Natural killer cell (primary cell): ENCODE results near the gene ABO. TPM values are rescaled to one million over a fixed set of nuclear protein-coding genes. Genes with fewer than 3 reads are reported as not detected.
"Not testable (repeated sequence)": the region's sequence is repeated elsewhere in the genome, so short reads cannot be mapped to it uniquely, and the experiment has no call there.

Source experiments
- ATAC-seq, 3 donors: fragments of 150-1000 bp in 2 of 3; fragments of 200-7000 bp in 1 of 3; cut with Tn5 transposase; 1 replicate in 1 of 3; 2 replicates in 2 of 3; pipeline ENCODE4 v1.10.0; 2021; ENCODE audit warnings: mild to moderate bottlenecking in 2 of 3, moderate library complexity in 2 of 3
- DNase-seq, 2 donors: peaks; one replicate each; pipeline versions ENCODE4 v3.0.0 to v3.0.0-alpha.2; 2013 to 2021; ENCODE audit warnings: mixed read lengths in 1 of 2
- H3K27ac ChIP-seq: one replicate; pipeline ENCODE4 v1.5.1; 2013; ENCODE audit warnings: mild to moderate bottlenecking, low read length
- H3K27me3 ChIP-seq: one replicate; pipeline ENCODE4 v1.6.1; 2013; ENCODE audit warnings: low read length; ENCODE audit not compliant: control insufficient read depth, insufficient read depth
- H3K36me3 ChIP-seq: one replicate; pipeline ENCODE4 v1.6.1; 2013; ENCODE audit warnings: low read length; ENCODE audit not compliant: control insufficient read depth, insufficient read depth
- H3K4me1 ChIP-seq: one replicate; pipeline ENCODE4 v1.6.1; 2013; ENCODE audit warnings: low read length; ENCODE audit not compliant: control insufficient read depth, insufficient read depth
- H3K4me3 ChIP-seq: one replicate; pipeline ENCODE4 v1.5.1; 2013; ENCODE audit warnings: low read length
- H3K9me3 ChIP-seq: one replicate; pipeline ENCODE4 v1.6.1; 2013; ENCODE audit warnings: low read length; ENCODE audit not compliant: control insufficient read depth, insufficient read depth
- H3K27ac Mint-ChIP-seq, 2 donors: one replicate each; pipeline ENCODE4 v1.8.0; 2022; ENCODE audit warnings: mild to moderate bottlenecking in 2 of 2, mixed read lengths in 2 of 2, moderate library complexity in 1 of 2
- H3K27me3 Mint-ChIP-seq, 2 donors: one replicate each; pipeline ENCODE4 v1.8.0; 2022; ENCODE audit warnings: low read depth in 2 of 2, mixed read lengths in 2 of 2
- H3K36me3 Mint-ChIP-seq: one replicate; pipeline ENCODE4 v1.8.0; 2022; ENCODE audit warnings: mixed read lengths
- H3K4me1 Mint-ChIP-seq, 2 donors: one replicate each; pipeline ENCODE4 v1.8.0; 2022; ENCODE audit warnings: mixed read lengths in 2 of 2
- H3K4me3 Mint-ChIP-seq: one replicate; pipeline ENCODE4 v1.8.0; 2022; ENCODE audit warnings: mild to moderate bottlenecking, moderate library complexity, mixed read lengths
- H3K9me3 Mint-ChIP-seq, 2 donors: one replicate each; pipeline ENCODE4 v1.8.0; 2022; ENCODE audit warnings: mixed read lengths in 2 of 2
- WGBS: methylation state at CpG from one replicate; pipeline ENCODE4 v1.1.7; 2013; ENCODE audit warnings: missing lambda C conversion rate; ENCODE audit not compliant: insufficient coverage; 5-methylcytosine and 5-hydroxymethylcytosine counted together
- intact Hi-C: fragments of 100-400 bp; cut with micrococcal nuclease; formaldehyde crosslinking; loops from one replicate; pipeline ENCODE4 v1.14.2; 2022
- total RNA-seq, 4 donors: library from RNA; stranded (reverse); fragments of 120-200 nt in 1 of 4; gene quantifications; one replicate each; pipeline versions ENCODE4 v1.2.3 to v1.2.4, GENCODE V29; 2013 to 2022
- TF ChIP-seq, protein P1 (sequence below): fragments of 200-600 bp; IDR thresholded peaks from one replicate; pipeline ENCODE4 v1.8.0; 2022; ENCODE audit warnings: antibody characterized with exemption

Gene ABO
- total RNA-seq, 3 donors from 2014 or later (not counting 1 experiment from before 2014, with no cell fraction given), result 0.20 to 4.2 (median 0.56) TPM

DNA sequence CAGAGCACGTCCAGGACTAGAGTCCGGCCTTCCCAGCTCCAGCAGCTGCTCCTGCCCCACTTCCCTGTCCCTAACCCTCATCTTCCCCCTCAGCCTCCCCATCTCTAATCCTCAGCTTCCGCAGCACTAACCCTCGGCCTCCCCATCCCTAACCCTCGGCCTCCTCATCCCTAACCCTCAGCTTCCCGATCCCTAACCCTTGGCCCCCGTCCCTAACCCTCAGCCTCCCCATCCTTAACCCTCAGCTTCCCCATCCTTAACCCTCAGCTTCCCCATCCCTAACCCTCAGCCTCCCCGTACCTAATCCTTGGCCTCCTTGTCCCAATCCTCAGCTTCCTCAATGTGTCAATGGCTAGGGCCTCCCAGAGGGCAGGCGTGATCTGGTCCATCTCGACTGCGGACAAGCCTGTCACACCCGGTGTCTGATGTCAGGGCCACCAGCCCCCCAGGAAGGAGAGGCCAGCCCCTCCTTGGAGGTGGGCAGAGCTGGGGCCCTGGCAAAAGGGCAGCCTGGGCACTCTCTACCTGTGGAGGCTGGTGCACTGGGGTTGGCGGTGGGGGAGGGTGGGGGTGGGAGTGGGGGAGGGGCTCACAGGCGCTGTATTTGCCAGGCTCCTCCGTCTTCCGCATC is 67.3 kb downstream of the ABO start:
- Mint-ChIP-seq H3K27me3 (peaks cover 12 to 16% of the 10 kb centered on the region in 2 donors), H3K4me3 (no peak overlapping the region), H3K27ac (no peak overlapping the region), H3K9me3 (no peaks in the 10 kb centered on the region), H3K36me3 (no peaks in the 10 kb centered on the region), H3K4me1 (no peaks in the 10 kb centered on the region)
- no peaks in the 10 kb centered on the region for H3K36me3 ChIP-seq
- H3K27me3 ChIP-seq, result no peaks in the 10 kb centered on the region
- ATAC-seq, result no peak
- no peaks in the 10 kb centered on the region for H3K9me3 ChIP-seq
- TF ChIP-seq, protein P1, sequence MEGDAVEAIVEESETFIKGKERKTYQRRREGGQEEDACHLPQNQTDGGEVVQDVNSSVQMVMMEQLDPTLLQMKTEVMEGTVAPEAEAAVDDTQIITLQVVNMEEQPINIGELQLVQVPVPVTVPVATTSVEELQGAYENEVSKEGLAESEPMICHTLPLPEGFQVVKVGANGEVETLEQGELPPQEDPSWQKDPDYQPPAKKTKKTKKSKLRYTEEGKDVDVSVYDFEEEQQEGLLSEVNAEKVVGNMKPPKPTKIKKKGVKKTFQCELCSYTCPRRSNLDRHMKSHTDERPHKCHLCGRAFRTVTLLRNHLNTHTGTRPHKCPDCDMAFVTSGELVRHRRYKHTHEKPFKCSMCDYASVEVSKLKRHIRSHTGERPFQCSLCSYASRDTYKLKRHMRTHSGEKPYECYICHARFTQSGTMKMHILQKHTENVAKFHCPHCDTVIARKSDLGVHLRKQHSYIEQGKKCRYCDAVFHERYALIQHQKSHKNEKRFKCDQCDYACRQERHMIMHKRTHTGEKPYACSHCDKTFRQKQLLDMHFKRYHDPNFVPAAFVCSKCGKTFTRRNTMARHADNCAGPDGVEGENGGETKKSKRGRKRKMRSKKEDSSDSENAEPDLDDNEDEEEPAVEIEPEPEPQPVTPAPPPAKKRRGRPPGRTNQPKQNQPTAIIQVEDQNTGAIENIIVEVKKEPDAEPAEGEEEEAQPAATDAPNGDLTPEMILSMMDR, result no peak
- no peak for DNase-seq
- no peak overlapping the region for H3K4me3 ChIP-seq
- H3K27ac ChIP-seq, result no peak overlapping the region
- 85% methylated on average over 14 of the region's 16 CpGs for WGBS
- intact Hi-C loops, result no loop called here
- no peaks in the 10 kb centered on the region for H3K4me1 ChIP-seq

DNA sequence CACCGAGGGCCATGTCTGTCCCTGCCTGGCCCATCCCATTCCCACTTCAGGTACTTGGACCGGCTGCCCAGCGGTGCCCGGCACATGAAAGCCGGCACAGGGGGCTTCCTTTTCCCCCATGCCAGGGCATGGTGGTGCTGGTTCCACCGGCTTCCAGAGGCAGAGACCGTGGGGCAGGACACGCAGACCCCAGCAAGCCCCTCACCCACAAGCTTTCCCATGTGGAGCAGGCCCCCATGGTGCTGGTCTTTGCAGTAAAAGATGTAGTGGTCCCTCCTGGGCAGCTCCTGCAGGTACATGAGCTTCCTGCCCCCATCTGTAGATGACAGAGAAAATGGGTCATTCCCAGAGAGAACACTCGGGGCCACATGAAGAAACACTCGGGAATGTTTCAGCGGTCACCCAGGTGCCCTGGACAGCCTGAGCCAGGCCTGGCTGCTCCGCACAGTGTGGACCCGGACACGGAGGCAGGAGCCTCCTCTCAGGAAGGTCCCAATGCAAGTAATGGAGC is 67.9 kb downstream of the ABO start:
- no peak overlapping the region for H3K27ac ChIP-seq
- 86% methylated on average over 14 of the region's 14 CpGs for WGBS
- TF ChIP-seq, protein P1, result no peak
- H3K9me3 Mint-ChIP-seq, result no peaks in the 10 kb centered on the region
- intact Hi-C loops, result no loop called here
- DNase-seq (no peak), ATAC-seq (no peak)
- no peak overlapping the region for H3K4me3 Mint-ChIP-seq
- no peak overlapping the region for H3K27ac Mint-ChIP-seq
- no peaks in the 10 kb centered on the region for H3K27me3 ChIP-seq
- H3K9me3 ChIP-seq, result no peaks in the 10 kb centered on the region
- H3K4me3 ChIP-seq, result no peak overlapping the region
- no peaks in the 10 kb centered on the region for H3K36me3 ChIP-seq
- no peaks in the 10 kb centered on the region for H3K4me1 Mint-ChIP-seq
- peaks cover 12 to 15% of the 10 kb centered on the region in 2 donors for H3K27me3 Mint-ChIP-seq
- H3K4me1 ChIP-seq, result no peaks in the 10 kb centered on the region
- H3K36me3 Mint-ChIP-seq, result no peaks in the 10 kb centered on the region

DNA sequence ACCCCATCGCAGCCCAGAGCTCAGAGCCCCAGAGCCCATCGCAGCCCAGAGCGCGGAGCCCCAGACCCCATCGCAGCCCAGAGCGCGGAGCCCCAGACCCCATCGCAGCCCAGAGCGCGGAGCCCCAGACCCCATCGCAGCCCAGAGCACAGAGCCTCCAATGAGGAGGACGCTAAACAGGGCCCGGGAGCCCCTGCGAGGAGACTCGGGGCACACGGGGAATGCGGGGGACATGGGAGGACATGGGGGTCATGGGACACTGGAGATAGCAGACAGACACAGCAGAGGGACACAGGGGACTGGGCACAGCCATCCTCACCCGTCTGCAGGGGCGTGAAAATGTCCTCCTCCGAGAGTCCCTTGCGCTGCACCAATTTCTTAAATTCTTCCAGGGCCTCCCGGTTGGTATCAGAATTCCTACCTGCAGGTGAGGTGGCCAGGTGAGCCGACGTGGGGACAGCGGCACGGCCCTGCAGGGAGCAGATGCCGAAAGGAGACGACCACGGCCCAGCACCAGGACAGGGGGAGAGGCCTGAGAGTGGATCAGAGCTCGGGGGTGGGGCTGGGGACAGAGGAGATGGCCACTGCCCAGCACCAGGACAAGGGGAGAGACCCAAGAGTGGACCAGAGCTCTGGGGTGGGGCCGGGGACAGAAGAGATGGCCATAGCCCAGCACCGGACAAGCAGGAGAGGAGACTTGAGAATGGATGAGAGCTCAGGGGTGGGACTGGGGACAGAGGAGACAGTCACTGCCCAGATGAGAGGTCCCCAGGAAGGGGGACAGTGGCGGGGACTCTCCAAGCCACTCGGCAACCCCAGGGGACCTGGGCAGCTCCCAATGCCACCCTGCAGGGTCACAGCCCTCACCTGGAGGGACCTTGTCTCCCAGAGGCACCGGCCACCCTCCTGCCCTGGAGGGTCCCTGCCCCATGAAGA is 68.7 kb downstream of the ABO start:
- DNase-seq (no peak), ATAC-seq (no peak)
- H3K4me3 ChIP-seq, result no peak overlapping the region
- H3K27ac ChIP-seq, result no peak overlapping the region
- peaks cover 7 to 8% of the 10 kb centered on the region in 2 donors for H3K27me3 Mint-ChIP-seq
- 83% methylated on average over 35 of the region's 35 CpGs for WGBS
- H3K4me1 ChIP-seq, result no peaks in the 10 kb centered on the region
- H3K4me1 Mint-ChIP-seq, result no peaks in the 10 kb centered on the region
- TF ChIP-seq, protein P1, result no peak
- no peaks in the 10 kb centered on the region for H3K27me3 ChIP-seq
- H3K9me3 Mint-ChIP-seq, result no peaks in the 10 kb centered on the region
- H3K36me3 ChIP-seq, result no peaks in the 10 kb centered on the region
- no peaks in the 10 kb centered on the region for H3K9me3 ChIP-seq
- intact Hi-C loops, result no loop called here
- H3K4me3 Mint-ChIP-seq, result no peak overlapping the region
- no peaks in the 10 kb centered on the region for H3K36me3 Mint-ChIP-seq
- no peak overlapping the region for H3K27ac Mint-ChIP-seq

DNA sequence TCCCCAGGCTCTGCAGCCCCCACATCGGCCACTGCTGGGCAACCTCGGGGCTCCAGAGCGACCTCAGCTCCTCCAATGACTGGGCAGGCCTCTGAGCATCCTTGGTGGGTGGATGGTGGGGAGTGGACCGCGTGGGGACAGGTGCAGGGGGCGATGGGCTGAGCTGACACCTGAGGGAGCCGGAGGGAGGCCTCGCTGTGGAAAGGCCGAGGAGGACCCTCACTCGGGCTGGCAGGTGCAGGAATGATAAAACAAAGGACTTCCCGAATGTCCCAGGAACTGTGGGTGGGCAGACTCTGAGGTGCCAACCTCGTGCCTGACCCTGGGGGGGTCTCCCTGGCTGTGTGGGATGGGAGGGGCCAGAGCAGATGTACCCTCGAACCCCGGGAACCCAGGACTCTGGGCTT is 69.5 kb downstream of the ABO start:
- H3K36me3 ChIP-seq, intact Hi-C loops, H3K4me1 ChIP-seq, H3K4me1 Mint-ChIP-seq, H3K4me3 Mint-ChIP-seq, H3K27me3 ChIP-seq, H3K27me3 Mint-ChIP-seq, H3K9me3 ChIP-seq, H3K36me3 Mint-ChIP-seq, H3K9me3 Mint-ChIP-seq, ATAC-seq, H3K27ac ChIP-seq, DNase-seq, H3K27ac Mint-ChIP-seq, H3K4me3 ChIP-seq: not testable (repeated sequence)
- WGBS, result 75% methylated on average over 14 of the region's 14 CpGs
